ENCODE data around the gene INHBB.
"Not testable (repeated sequence)": the region's sequence is repeated elsewhere in the genome, so short reads cannot be mapped to it uniquely, and the experiment has no call there.

Gene INHBB

DNA sequence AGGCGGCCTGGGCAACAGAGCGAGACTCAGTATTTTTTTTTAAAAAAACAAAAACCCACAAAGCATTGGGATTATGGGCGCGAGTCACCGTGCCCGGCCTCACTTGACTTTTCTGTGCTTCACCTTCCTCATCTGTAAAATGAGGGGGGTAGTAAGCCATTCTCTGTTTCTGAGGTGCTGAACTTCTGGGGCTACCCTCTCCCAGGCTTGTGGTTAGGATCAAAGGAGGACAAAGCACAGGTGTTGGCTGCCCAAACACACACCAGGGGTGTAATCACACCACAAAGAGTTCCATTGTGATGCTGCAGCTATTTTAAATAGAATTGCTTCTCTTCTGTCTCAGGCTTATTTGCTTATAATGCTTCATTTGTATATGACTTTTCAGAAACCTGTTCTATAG lies 35.8 kb upstream of the INHBB start:
- ChIA-PET CTCF (interaction anchor here (1.2 to 1.4 kb wide), 2 partner anchors 79 to 83 kb away, joined by 3 to 4 read pairs; no protein-coding TSS in a partner anchor), POLR2A (interaction anchor here (1.4 kb wide), 1 partner anchor 45 kb away, joined by 3 read pairs; no protein-coding TSS in a partner anchor)
- Histone ChIP-seq H3K36me3 (ENCODE audit: control insufficient read depth in 4 of 4, insufficient read depth in 4 of 4, low read length in 3 of 4) (no peaks in the 10 kb centered on the region), H3K27me3 (replicated peaks in 2 of 5; ENCODE audit: control insufficient read depth in 4 of 5, insufficient read depth in 5 of 5, low read length in 4 of 5) (no peaks in the 10 kb centered on the region), H3K9me3 (ENCODE audit: control extremely low read depth in 1 of 5, control insufficient read depth in 4 of 5, insufficient read depth in 2 of 5, low read depth in 1 of 5, low read length in 4 of 5) (no peaks in the 10 kb centered on the region), H3K4me3 (ENCODE audit: control insufficient read depth in 1 of 7, extremely low read depth in 1 of 7, insufficient read depth in 4 of 7, low read depth in 2 of 7, low read length in 6 of 7) (no peak overlapping the region), H3K4me1 (ENCODE audit: control extremely low read depth in 1 of 4, control insufficient read depth in 4 of 4, insufficient read depth in 4 of 4, low read length in 3 of 4) (peaks cover 0 to 32% (median 26%) of the 10 kb centered on the region in 4 experiments), H3K27ac (ENCODE audit: insufficient read depth in 1 of 2, low read depth in 1 of 2, low read length in 2 of 2, poor library complexity in 1 of 2, severe bottlenecking in 2 of 2) (no peak overlapping the region)
- no peak for DNase-seq
- WGBS (ENCODE audit: insufficient coverage) = no CpG with 5 or more reads among the region's 6 CpGs

DNA sequence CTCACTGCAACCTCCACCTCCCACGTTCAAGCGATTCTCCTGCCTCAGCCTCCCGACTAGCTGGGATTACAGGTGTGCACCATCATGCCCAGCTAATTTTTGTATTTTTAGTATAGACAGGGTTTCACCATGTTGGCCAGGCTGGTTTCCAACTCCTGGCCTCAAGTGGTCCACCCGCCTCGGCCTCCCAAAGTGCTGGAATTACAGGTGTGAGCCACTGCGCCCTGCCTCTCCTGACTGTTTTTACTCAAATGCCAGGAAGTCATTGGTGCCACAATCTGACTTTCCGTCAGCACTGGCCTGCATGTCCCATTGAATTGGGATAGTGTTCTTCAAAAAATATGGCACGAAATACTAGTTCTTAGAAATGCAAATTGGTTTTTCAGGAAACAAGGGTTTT lies 35.1 kb upstream of the INHBB start:
- DNase-seq; H3K4me3 ChIP-seq (ENCODE audit: control insufficient read depth in 1 of 7, extremely low read depth in 1 of 7, insufficient read depth in 4 of 7, low read depth in 2 of 7, low read length in 6 of 7); H3K9me3 ChIP-seq (ENCODE audit: control extremely low read depth in 1 of 5, control insufficient read depth in 4 of 5, insufficient read depth in 2 of 5, low read depth in 1 of 5, low read length in 4 of 5); H3K27me3 ChIP-seq (replicated peaks in 2 of 5; ENCODE audit: control insufficient read depth in 4 of 5, insufficient read depth in 5 of 5, low read length in 4 of 5); H3K27ac ChIP-seq (ENCODE audit: insufficient read depth in 1 of 2, low read depth in 1 of 2, low read length in 2 of 2, poor library complexity in 1 of 2, severe bottlenecking in 2 of 2); H3K36me3 ChIP-seq (ENCODE audit: control insufficient read depth in 4 of 4, insufficient read depth in 4 of 4, low read length in 3 of 4): not testable (repeated sequence)
- POLR2A ChIA-PET = interaction anchor here (1.4 kb wide), 1 partner anchor 45 kb away, joined by 3 read pairs; no protein-coding TSS in a partner anchor
- 96% methylated on average over 8 of the region's 8 CpGs for WGBS (ENCODE audit: insufficient coverage)
- CTCF ChIA-PET = interaction anchor here (1.1 to 2.9 kb wide), 4 partner anchors 10 to 607 kb away, joined by 3 to 12 read pairs (median 4); no protein-coding TSS in a partner anchor
- peaks cover 0 to 37% (median 25%) of the 10 kb centered on the region in 4 experiments for H3K4me1 ChIP-seq (ENCODE audit: control extremely low read depth in 1 of 4, control insufficient read depth in 4 of 4, insufficient read depth in 4 of 4, low read length in 3 of 4)

DNA sequence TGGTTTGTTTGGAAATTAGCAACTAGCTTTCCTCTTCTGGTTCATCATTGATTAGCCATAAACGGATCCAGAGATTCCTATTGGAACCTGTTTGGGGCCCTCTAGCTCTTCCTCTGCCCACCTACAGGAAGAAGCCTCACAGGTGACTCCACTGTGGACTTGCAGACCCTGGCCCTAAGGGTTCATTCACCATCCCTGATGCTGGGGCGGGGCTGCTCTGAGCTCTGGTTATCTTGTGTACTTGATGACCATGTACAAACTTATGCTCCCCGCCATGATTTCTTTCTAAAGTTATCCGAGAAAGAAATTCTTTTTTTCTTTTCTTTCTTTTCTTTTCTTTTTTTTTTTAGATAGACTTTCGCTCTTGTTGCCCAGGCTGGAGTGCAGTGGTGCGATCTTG lies 33.9 kb upstream of the INHBB start:
- H3K4me3 ChIP-seq (ENCODE audit: control insufficient read depth in 1 of 7, extremely low read depth in 1 of 7, insufficient read depth in 4 of 7, low read depth in 2 of 7, low read length in 6 of 7) = no peak overlapping the region
- ChIA-PET CTCF (interaction anchor here (1.0 to 2.9 kb wide), 19 partner anchors 11 to 608 kb away, joined by 3 to 24 read pairs (median 5); no protein-coding TSS in a partner anchor), POLR2A (no interaction called here)
- no peaks in the 10 kb centered on the region for H3K27me3 ChIP-seq (replicated peaks in 2 of 5; ENCODE audit: control insufficient read depth in 4 of 5, insufficient read depth in 5 of 5, low read length in 4 of 5)
- WGBS (ENCODE audit: insufficient coverage) = 83% methylated on average over 3 of the region's 6 CpGs
- no peaks in the 10 kb centered on the region for H3K36me3 ChIP-seq (ENCODE audit: control insufficient read depth in 4 of 4, insufficient read depth in 4 of 4, low read length in 3 of 4)
- H3K9me3 ChIP-seq (ENCODE audit: control extremely low read depth in 1 of 5, control insufficient read depth in 4 of 5, insufficient read depth in 2 of 5, low read depth in 1 of 5, low read length in 4 of 5) = no peaks in the 10 kb centered on the region
- DNase-seq = no peak
- no peak overlapping the region for H3K27ac ChIP-seq (ENCODE audit: insufficient read depth in 1 of 2, low read depth in 1 of 2, low read length in 2 of 2, poor library complexity in 1 of 2, severe bottlenecking in 2 of 2)
- peaks cover 0 to 32% (median 22%) of the 10 kb centered on the region in 4 experiments for H3K4me1 ChIP-seq (ENCODE audit: control extremely low read depth in 1 of 4, control insufficient read depth in 4 of 4, insufficient read depth in 4 of 4, low read length in 3 of 4)

DNA sequence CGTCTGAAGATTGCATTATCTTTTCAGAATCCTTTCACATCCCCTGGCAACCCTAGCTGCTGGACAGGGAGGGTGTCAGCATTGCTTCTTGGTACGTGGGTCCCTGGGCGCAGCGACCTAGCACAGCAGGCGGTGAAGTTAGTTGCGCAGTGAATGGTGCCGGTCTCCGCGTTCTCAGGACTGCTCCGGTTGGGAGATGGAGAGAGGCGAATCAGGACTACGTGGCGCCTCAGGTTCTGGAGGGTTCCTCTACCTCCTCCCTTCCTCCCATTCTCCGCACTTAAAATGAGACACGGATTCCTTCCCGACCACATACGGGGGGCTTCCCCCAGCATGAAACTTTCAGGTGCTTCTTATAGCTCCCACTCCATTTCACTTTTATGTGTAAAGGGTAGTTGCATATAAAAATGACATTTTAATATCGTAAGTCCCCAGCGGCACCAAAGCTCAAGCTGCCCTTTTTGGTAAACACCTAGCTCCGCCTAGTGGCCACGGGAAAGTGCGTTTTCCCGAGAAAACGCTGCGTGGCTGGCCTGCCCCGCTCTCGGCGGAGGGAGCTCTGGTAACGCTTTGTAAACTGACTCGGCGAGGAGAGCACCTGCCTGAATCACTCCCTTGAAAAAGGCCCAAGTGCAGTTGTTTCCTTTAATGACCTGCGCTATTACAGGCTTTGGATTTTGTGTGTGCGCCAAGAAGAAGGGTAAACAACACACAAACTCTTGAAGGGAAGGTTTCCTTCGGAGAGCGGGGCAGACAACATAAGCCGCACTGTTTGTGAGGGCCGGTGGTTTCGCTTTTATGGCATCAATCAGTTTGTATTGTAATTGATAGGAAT lies 32.9 kb upstream of the INHBB start:
- H3K36me3 ChIP-seq (ENCODE audit: control insufficient read depth in 4 of 4, insufficient read depth in 4 of 4, low read length in 3 of 4) = no peaks in the 10 kb centered on the region
- peaks cover 0 to 35% (median 23%) of the 10 kb centered on the region in 4 experiments for H3K4me1 ChIP-seq (ENCODE audit: control extremely low read depth in 1 of 4, control insufficient read depth in 4 of 4, insufficient read depth in 4 of 4, low read length in 3 of 4)
- peak overlapping the region; percentile 4 to 75 (median 56) for H3K4me3 ChIP-seq (ENCODE audit: control insufficient read depth in 1 of 7, extremely low read depth in 1 of 7, insufficient read depth in 4 of 7, low read depth in 2 of 7, low read length in 6 of 7)
- CTCF ChIA-PET = interaction anchor here (0.6 to 2.9 kb wide), 30 partner anchors 11 to 375 kb away, joined by 3 to 24 read pairs (median 4); partner anchors contain the start of gene TMEM185B
- POLR2A ChIA-PET = no interaction called here
- WGBS (ENCODE audit: insufficient coverage) = 14% methylated on average over 34 of the region's 38 CpGs
- H3K27me3 ChIP-seq (replicated peaks in 2 of 5; ENCODE audit: control insufficient read depth in 4 of 5, insufficient read depth in 5 of 5, low read length in 4 of 5) = no peaks in the 10 kb centered on the region
- DNase-seq = peak; percentile 77 to 84 (median 80)
- no peaks in the 10 kb centered on the region for H3K9me3 ChIP-seq (ENCODE audit: control extremely low read depth in 1 of 5, control insufficient read depth in 4 of 5, insufficient read depth in 2 of 5, low read depth in 1 of 5, low read length in 4 of 5)
- no peak overlapping the region for H3K27ac ChIP-seq (ENCODE audit: insufficient read depth in 1 of 2, low read depth in 1 of 2, low read length in 2 of 2, poor library complexity in 1 of 2, severe bottlenecking in 2 of 2)

DNA sequence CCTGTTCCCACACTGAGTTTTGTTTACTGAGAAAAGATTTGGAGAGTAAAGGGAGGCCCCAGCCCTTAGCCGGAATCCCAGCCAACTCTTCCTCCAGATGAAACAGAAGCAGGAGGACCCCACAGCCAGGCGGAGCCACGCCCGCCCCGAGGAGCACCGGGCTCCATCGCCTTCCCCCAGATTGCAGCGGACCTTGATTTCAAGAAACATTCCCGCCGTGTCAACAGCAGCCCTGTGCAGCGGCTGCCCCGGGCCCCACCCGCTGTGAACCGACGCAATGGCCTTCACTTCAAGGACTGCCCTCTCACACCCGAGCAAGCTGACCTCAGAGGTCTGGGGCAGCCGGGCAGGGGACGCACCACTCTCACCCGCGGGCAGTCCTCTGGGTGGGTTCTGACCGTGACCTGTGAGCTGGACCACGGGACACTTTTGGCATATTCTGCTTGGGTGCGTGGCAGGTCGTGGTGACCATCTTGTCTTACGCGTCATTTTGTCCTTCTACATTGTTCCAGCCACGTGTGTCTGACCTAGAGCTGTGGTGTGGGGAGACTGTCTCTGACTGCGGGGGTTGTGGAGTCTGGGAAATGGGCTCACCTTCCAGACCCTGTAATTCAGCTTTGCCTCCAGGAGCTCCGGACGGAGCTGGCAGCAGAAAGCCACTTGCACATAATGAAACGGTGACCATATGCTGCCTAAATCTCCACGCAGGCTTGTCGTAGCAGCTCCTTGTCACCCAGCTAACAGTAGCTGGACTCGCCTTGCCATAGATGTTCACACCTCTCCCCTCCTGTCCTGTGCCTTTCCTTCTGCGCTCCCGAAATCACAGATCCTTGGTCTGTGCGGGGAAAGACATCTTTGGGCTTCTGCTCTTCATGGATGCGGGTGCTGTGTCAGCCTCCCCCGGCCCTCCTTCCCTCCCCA lies 32.0 kb upstream of the INHBB start:
- Histone ChIP-seq H3K27me3 (replicated peaks in 2 of 5; ENCODE audit: control insufficient read depth in 4 of 5, insufficient read depth in 5 of 5, low read length in 4 of 5) (no peaks in the 10 kb centered on the region), H3K36me3 (ENCODE audit: control insufficient read depth in 4 of 4, insufficient read depth in 4 of 4, low read length in 3 of 4) (no peaks in the 10 kb centered on the region), H3K27ac (ENCODE audit: insufficient read depth in 1 of 2, low read depth in 1 of 2, low read length in 2 of 2, poor library complexity in 1 of 2, severe bottlenecking in 2 of 2) (no peak overlapping the region), H3K4me1 (ENCODE audit: control extremely low read depth in 1 of 4, control insufficient read depth in 4 of 4, insufficient read depth in 4 of 4, low read length in 3 of 4) (peaks cover 0 to 41% (median 28%) of the 10 kb centered on the region in 4 experiments), H3K9me3 (ENCODE audit: control extremely low read depth in 1 of 5, control insufficient read depth in 4 of 5, insufficient read depth in 2 of 5, low read depth in 1 of 5, low read length in 4 of 5) (no peaks in the 10 kb centered on the region), H3K4me3 (ENCODE audit: control insufficient read depth in 1 of 7, extremely low read depth in 1 of 7, insufficient read depth in 4 of 7, low read depth in 2 of 7, low read length in 6 of 7) (peak overlapping the region in 5 of 7 experiments; percentile 49 to 75 (median 64))
- no peak for DNase-seq
- WGBS (ENCODE audit: insufficient coverage) = 74% methylated on average over 37 of the region's 39 CpGs
- ChIA-PET POLR2A (no interaction called here), CTCF (interaction anchor here (0.6 to 2.9 kb wide), 37 partner anchors 9 to 668 kb away, joined by 3 to 24 read pairs (median 4); partner anchors contain the start of gene TMEM185B)

DNA sequence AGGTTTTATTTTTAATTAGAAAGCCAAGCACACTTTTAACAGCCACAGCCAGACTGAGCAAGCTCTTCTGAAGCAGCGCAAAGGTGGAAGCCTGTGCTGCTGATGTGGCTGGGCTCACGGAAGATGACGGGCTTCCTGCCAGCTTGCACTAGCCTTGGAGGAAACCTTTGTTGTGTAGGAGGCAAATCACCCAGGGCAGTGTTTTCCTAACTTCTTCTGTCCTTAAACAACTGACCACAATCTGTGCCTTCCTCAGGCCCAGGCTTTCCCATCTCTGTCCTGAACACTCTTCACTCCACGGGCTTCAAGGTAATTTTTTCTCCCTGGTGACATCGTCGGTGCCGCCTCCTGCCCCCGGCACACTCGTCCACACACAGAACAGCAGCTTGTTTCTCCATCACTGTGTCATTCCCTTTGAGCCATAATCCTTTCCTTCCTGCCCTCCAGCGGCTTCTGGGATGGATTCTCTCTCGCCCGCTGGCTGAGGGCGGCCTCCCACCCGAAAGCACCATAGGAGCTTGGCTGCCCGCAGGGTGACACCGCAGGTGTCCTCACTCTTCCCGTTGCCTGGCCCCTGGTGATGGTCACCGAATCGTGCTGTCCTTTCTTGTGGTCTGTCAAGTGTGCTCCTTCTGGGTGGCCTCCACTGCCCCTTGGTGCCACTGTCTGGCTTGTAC lies 31.1 kb upstream of the INHBB start:
- no peak overlapping the region for H3K27ac ChIP-seq (ENCODE audit: insufficient read depth in 1 of 2, low read depth in 1 of 2, low read length in 2 of 2, poor library complexity in 1 of 2, severe bottlenecking in 2 of 2)
- ChIA-PET CTCF (interaction anchor here (0.6 to 2.9 kb wide), 20 partner anchors 10 to 669 kb away, joined by 3 to 24 read pairs (median 4); no protein-coding TSS in a partner anchor), POLR2A (no interaction called here)
- H3K4me1 ChIP-seq (ENCODE audit: control extremely low read depth in 1 of 4, control insufficient read depth in 4 of 4, insufficient read depth in 4 of 4, low read length in 3 of 4) = peaks cover 0 to 41% (median 28%) of the 10 kb centered on the region in 4 experiments
- H3K36me3 ChIP-seq (ENCODE audit: control insufficient read depth in 4 of 4, insufficient read depth in 4 of 4, low read length in 3 of 4) = no peaks in the 10 kb centered on the region
- 75% methylated on average over 19 of the region's 19 CpGs for WGBS (ENCODE audit: insufficient coverage)
- no peaks in the 10 kb centered on the region for H3K9me3 ChIP-seq (ENCODE audit: control extremely low read depth in 1 of 5, control insufficient read depth in 4 of 5, insufficient read depth in 2 of 5, low read depth in 1 of 5, low read length in 4 of 5)
- peaks cover 0 to 1% (median 0%) of the 10 kb centered on the region in 5 experiments for H3K27me3 ChIP-seq (replicated peaks in 2 of 5; ENCODE audit: control insufficient read depth in 4 of 5, insufficient read depth in 5 of 5, low read length in 4 of 5)
- H3K4me3 ChIP-seq (ENCODE audit: control insufficient read depth in 1 of 7, extremely low read depth in 1 of 7, insufficient read depth in 4 of 7, low read depth in 2 of 7, low read length in 6 of 7) = peak overlapping the region in 2 of 7 experiments; percentile 11 to 16
- DNase-seq = peak; percentile 65 to 90 (median 89)
